ENCODE measurements around the gene SLC4A8.

Gene SLC4A8

GRCh38 chr12:51528852-51529650 is 104.4 kb downstream of the SLC4A8 start:
- FAIRE-seq, result no peak

- FAIRE-seq, result no peak
Measured at GRCh38 chr12:51529651-51529970, 105.0 kb downstream of the SLC4A8 start.

- FAIRE-seq, result no peak
Measured at GRCh38 chr12:51530208-51530607, 105.6 kb downstream of the SLC4A8 start.

- FAIRE-seq, result no peak
Measured at GRCh38 chr12:51531284-51531977, 106.8 kb downstream of the SLC4A8 start.

GRCh38 chr12:51531978-51532497 is 107.4 kb downstream of the SLC4A8 start:
- peak; percentile 54 for FAIRE-seq

GRCh38 chr12:51533799-51534198 is 109.2 kb downstream of the SLC4A8 start:
- peak; percentile 48 for FAIRE-seq

- no peak for FAIRE-seq
Measured at GRCh38 chr12:51534216-51535074, 109.8 kb downstream of the SLC4A8 start.

- no peak for FAIRE-seq
Measured at GRCh38 chr12:51536159-51536558, 111.5 kb downstream of the SLC4A8 start.

GRCh38 chr12:51538149-51538548 is 113.5 kb downstream of the SLC4A8 start:
- FAIRE-seq, result no peak

GRCh38 chr12:51538599-51538998 is 114.0 kb downstream of the SLC4A8 start:
- no peak for FAIRE-seq

- FAIRE-seq, result no peak
Measured at GRCh38 chr12:51540996-51541395, 116.4 kb downstream of the SLC4A8 start.

- FAIRE-seq, result no peak
Measured at GRCh38 chr12:51546097-51546496, 121.5 kb downstream of the SLC4A8 start.

GRCh38 chr12:51547606-51548005 is 123.0 kb downstream of the SLC4A8 start:
- no peak for FAIRE-seq

- FAIRE-seq, result no peak
Measured at GRCh38 chr12:51548241-51548640, 123.6 kb downstream of the SLC4A8 start.

GRCh38 chr12:51549637-51550036 is 125.0 kb downstream of the SLC4A8 start:
- FAIRE-seq, result no peak

All from G401.6 (cell line).